Keratinocyte (primary cell): Measurements from ENCODE around the gene B3GAT1. TPM values are rescaled to one million over a fixed set of nuclear protein-coding genes. Genes with fewer than 3 reads are reported as not detected.

Experiments
- DNase-seq: peaks from one replicate; pipeline ENCODE4 v3.0.0-alpha.2; 2011; ENCODE audit warnings: low read depth, missing footprints, low spot score
- FAIRE-seq: peaks from 2 replicates; lab custom pipeline; 2011; peaks lifted over from hg19 to GRCh38; lab: Jason Lieb, UNC
- H2AFZ ChIP-seq: 2 replicates; pipeline ENCODE4 v1.6.0; 2012; ENCODE audit warnings: low read length, control low read depth, inconsistent platforms; ENCODE audit not compliant: control insufficient read depth
- H3K27ac ChIP-seq: 2 replicates; pipeline ENCODE4 v1.5.1; 2011; ENCODE audit warnings: low read length; ENCODE audit not compliant: control insufficient read depth, insufficient read depth
- H3K27me3 ChIP-seq: 3 replicates; pipeline ENCODE4 v1.6.0; 2011; ENCODE audit warnings: low read length; ENCODE audit not compliant: control insufficient read depth, insufficient read depth; ENCODE audit errors: extremely low read depth
- H3K36me3 ChIP-seq, 2 experiments: 2 replicates in 1 of 2; 3 replicates in 1 of 2; pipeline ENCODE4 v1.5.1; 2011; ENCODE audit warnings: low read length in 2 of 2, mild to moderate bottlenecking in 1 of 2; ENCODE audit not compliant: control insufficient read depth in 2 of 2, insufficient read depth in 2 of 2; ENCODE audit errors: extremely low read depth in 1 of 2
- H3K4me1 ChIP-seq: 3 replicates; pipeline ENCODE4 v1.5.1; 2011; ENCODE audit warnings: low read length; ENCODE audit not compliant: control insufficient read depth, insufficient read depth; ENCODE audit errors: extremely low read depth
- H3K4me2 ChIP-seq: 3 replicates; pipeline ENCODE4 v1.6.0; 2011; ENCODE audit warnings: low read depth, low read length; ENCODE audit not compliant: control insufficient read depth, insufficient read depth; ENCODE audit errors: extremely low read depth
- H3K4me3 ChIP-seq, 3 experiments: fragments of 200-600 bp in 1 of 3; sonication (generic) in 1 of 3; 2 replicates in 2 of 3; 3 replicates in 1 of 3; pipeline ENCODE4 v1.5.1; 2011 to 2016; ENCODE audit warnings: low read length in 3 of 3, mild to moderate bottlenecking in 3 of 3, control low read depth in 2 of 3, inconsistent platforms in 1 of 3, low read depth in 1 of 3, mixed read lengths in 1 of 3, mixed run types in 1 of 3, moderate library complexity in 1 of 3; ENCODE audit not compliant: control insufficient read depth in 2 of 3, insufficient read depth in 2 of 3; ENCODE audit errors: extremely low read depth in 1 of 3
- H3K79me2 ChIP-seq: 2 replicates; pipeline ENCODE4 v1.6.0; 2012; ENCODE audit warnings: low read length; ENCODE audit not compliant: control insufficient read depth, insufficient read depth
- H3K9ac ChIP-seq: 3 replicates; pipeline ENCODE4 v1.6.0; 2011; ENCODE audit warnings: low read length; ENCODE audit not compliant: control insufficient read depth, insufficient read depth; ENCODE audit errors: extremely low read depth
- H3K9me1 ChIP-seq: 3 replicates; pipeline ENCODE4 v1.6.0; 2011; ENCODE audit warnings: low read length; ENCODE audit not compliant: control insufficient read depth, insufficient read depth; ENCODE audit errors: extremely low read depth
- H3K9me3 ChIP-seq: 2 replicates; pipeline ENCODE4 v1.5.1; 2012; ENCODE audit warnings: low read depth, low read length; ENCODE audit not compliant: control insufficient read depth
- H4K20me1 ChIP-seq: 3 replicates; pipeline ENCODE4 v1.6.0; 2011; ENCODE audit warnings: low read length; ENCODE audit not compliant: control insufficient read depth, insufficient read depth; ENCODE audit errors: extremely low read depth
- CTCF ChIP-seq, 3 experiments: IDR thresholded peaks in 1 of 3; conservative IDR thresholded peaks in 1 of 3; optimal IDR thresholded peaks in 1 of 3; 2 replicates in 2 of 3; 3 replicates in 1 of 3; pipeline versions ENCODE3 to v1.5.1; 2011; ENCODE audit warnings: low read length in 3 of 3, mild to moderate bottlenecking in 3 of 3, moderate library complexity in 2 of 3, control low read depth in 1 of 3, inconsistent platforms in 1 of 3; ENCODE audit not compliant: insufficient read depth in 2 of 3; ENCODE audit errors: extremely low read depth in 1 of 3
- EZH2 ChIP-seq: IDR thresholded peaks from one replicate; pipeline ENCODE4 v1.6.1; 2012; ENCODE audit warnings: inconsistent platforms, mild to moderate bottlenecking, low read length, moderate library complexity
- dilution Hi-C: fragments of 300-500 bp; cut with MboI; formaldehyde crosslinking; loops from one replicate; pipeline ENCODE4 v1.7.0; 2020; ENCODE audit warnings: low sequenced_read_pairs; ENCODE audit not compliant: extremely low pct_ligation_motif_present
- polyA plus RNA-seq, 5 experiments: library from polyadenylated mRNA; depleted of rRNA in 3 of 5; stranded (reverse) in 3 of 5; stranded (forward) in 1 of 5; unstranded in 1 of 5; fragments of >200 nt; gene quantifications; 1 replicate in 1 of 5; 2 replicates in 3 of 5; 3 replicates in 1 of 5; pipeline versions ENCODE4 v1.2.1 to v1.2.3, GENCODE V29; 2011 to 2012; ENCODE audit warnings: missing spikeins in 2 of 5, low read depth in 1 of 5, low replicate concordance in 1 of 5

B3GAT1 gene
- polyA plus RNA-seq, 1 donor (not counting 4 experiments of a cell fraction or from before 2014, with no cell fraction given) = 0.04 TPM

DNA sequence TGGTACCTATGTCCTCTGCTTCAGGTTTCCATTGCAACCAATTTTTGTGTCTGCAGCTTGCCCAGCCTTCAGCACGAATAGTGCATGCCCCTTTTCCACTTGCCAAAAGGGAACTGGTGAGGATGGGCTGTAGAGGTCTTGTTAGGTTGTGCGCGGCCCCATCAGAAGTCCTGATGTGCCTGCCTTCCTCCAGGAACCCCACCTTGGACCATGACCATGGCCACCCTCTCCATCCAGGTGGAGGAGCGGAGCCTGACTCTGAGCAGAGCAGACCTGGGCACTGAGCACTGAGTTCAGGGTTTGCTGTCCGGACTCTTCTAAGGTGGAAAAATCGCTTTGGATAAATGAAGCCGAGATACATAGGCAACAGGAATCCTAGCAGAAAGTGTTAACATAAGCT lies 73.4 kb downstream of the B3GAT1 start:
- Histone ChIP-seq H3K27me3 (no peaks in the 10 kb centered on the region), H2AFZ (no peak overlapping the region), H3K79me2 (no peaks in the 10 kb centered on the region), H3K4me3 (no peak overlapping the region), H3K4me1 (peaks cover 8% of the 10 kb centered on the region), H4K20me1 (no peaks in the 10 kb centered on the region), H3K9ac (no peak overlapping the region), H3K4me2 (no peak overlapping the region), H3K9me3 (no peaks in the 10 kb centered on the region), H3K27ac (no peak overlapping the region), H3K9me1 (no peaks in the 10 kb centered on the region), H3K36me3 (no peaks in the 10 kb centered on the region)
- no peak for TF ChIP-seq EZH2
- no peak for TF ChIP-seq CTCF (optimal IDR thresholded peaks at IDR 0.05 in 1 of 3, IDR thresholded peaks at IDR 0.05 in 1 of 3, conservative IDR thresholded peaks at IDR 0.05 in 1 of 3; ENCODE audit: extremely low read depth in 1 of 3, insufficient read depth in 2 of 3, low read length in 3 of 3)
- FAIRE-seq (no peak), DNase-seq (no peak)
- dilution Hi-C loops = no loop called here

- Histone ChIP-seq H3K27ac (no peak overlapping the region), H3K4me2 (no peak overlapping the region), H3K79me2 (no peaks in the 10 kb centered on the region), H3K4me1 (peaks cover 8% of the 10 kb centered on the region), H3K9me1 (no peaks in the 10 kb centered on the region), H3K4me3 (no peak overlapping the region), H3K36me3 (no peaks in the 10 kb centered on the region), H3K9ac (no peak overlapping the region), H3K9me3 (no peaks in the 10 kb centered on the region), H3K27me3 (no peaks in the 10 kb centered on the region), H4K20me1 (no peaks in the 10 kb centered on the region), H2AFZ (no peak overlapping the region)
- FAIRE-seq = no peak
- dilution Hi-C loops = no loop called here
- no peak for TF ChIP-seq CTCF (optimal IDR thresholded peaks at IDR 0.05 in 1 of 3, IDR thresholded peaks at IDR 0.05 in 1 of 3, conservative IDR thresholded peaks at IDR 0.05 in 1 of 3; ENCODE audit: extremely low read depth in 1 of 3, insufficient read depth in 2 of 3, low read length in 3 of 3)
- no peak for TF ChIP-seq EZH2
- no peak for DNase-seq
Observed at GRCh38 chr11:134338068-134338467, 74.0 kb downstream of the B3GAT1 start.
